Measurements from ENCODE around the gene NFILZ.
"Not testable (repeated sequence)": the region's sequence is repeated elsewhere in the genome, so short reads cannot be mapped to it uniquely, and the experiment has no call there.

NFILZ gene

GRCh38 chr19:8611877-8612806 is 18.3 kb upstream of the NFILZ start:
- DNase-seq: no peak

- no peak for DNase-seq
Observed at GRCh38 chr19:8612807-8613171, 17.6 kb upstream of the NFILZ start.

- no peak for DNase-seq
Observed at GRCh38 chr19:8614455-8614854, 16.0 kb upstream of the NFILZ start.

- no peak for DNase-seq
Observed at GRCh38 chr19:8615024-8615423, 15.4 kb upstream of the NFILZ start.

GRCh38 chr19:8615813-8616596 is 14.4 kb upstream of the NFILZ start:
- DNase-seq: no peak

GRCh38 chr19:8616861-8617260 is 13.6 kb upstream of the NFILZ start:
- DNase-seq: no peak

GRCh38 chr19:8617325-8617724 is 13.1 kb upstream of the NFILZ start:
- not testable (repeated sequence) for DNase-seq

- no peak for DNase-seq
Observed at GRCh38 chr19:8617984-8618383, 12.4 kb upstream of the NFILZ start.

GRCh38 chr19:8618751-8619150 is 11.7 kb upstream of the NFILZ start:
- DNase-seq: no peak

GRCh38 chr19:8622886-8623285 is 7.5 kb upstream of the NFILZ start:
- not testable (repeated sequence) for DNase-seq

- DNase-seq: no peak
Observed at GRCh38 chr19:8626842-8627241, 3.6 kb upstream of the NFILZ start.

GRCh38 chr19:8629184-8629583 is 1.2 kb upstream of the NFILZ start:
- DNase-seq: no peak

GRCh38 chr19:8630796-8631424 is 477 bp downstream of the NFILZ start:
- no peak for DNase-seq

- DNase-seq: no peak
Observed at GRCh38 chr19:8631425-8631819, 989 bp downstream of the NFILZ start.

GRCh38 chr19:8635422-8635821 is 5.0 kb downstream of the NFILZ start:
- DNase-seq: no peak

GRCh38 chr19:8637070-8637469 is 6.6 kb downstream of the NFILZ start:
- DNase-seq: not testable (repeated sequence)

- DNase-seq: no peak
Observed at GRCh38 chr19:8638078-8638619, 7.7 kb downstream of the NFILZ start.

GRCh38 chr19:8639821-8640401 is 9.5 kb downstream of the NFILZ start:
- DNase-seq: no peak

- DNase-seq: no peak
Observed at GRCh38 chr19:8640402-8641004, 10.1 kb downstream of the NFILZ start.

- no peak for DNase-seq
Observed at GRCh38 chr19:8641221-8641907, 10.9 kb downstream of the NFILZ start.

- DNase-seq: no peak
Observed at GRCh38 chr19:8641908-8642547, 11.6 kb downstream of the NFILZ start.

Data from GOT3 (cell line).